Lower leg skin (tissue), 4 donors: ENCODE data around the gene SLC9A5. TPM values are rescaled to one million over a fixed set of nuclear protein-coding genes. Genes with fewer than 3 reads are reported as not detected.
A peak's percentile ranks its signal among the peaks of the same experiment; 100 is the strongest.

Experiments
- DNase-seq, 2 donors: peaks; one replicate each; pipeline ENCODE4 v3.0.0-alpha.2; 2019; ENCODE audit warnings: low spot score in 2 of 2
- H3K4me3 ChIP-seq: fragments of 200-600 bp; sonication (generic); 2 replicates; pipeline ENCODE4 v1.5.1; 2017; ENCODE audit warnings: mild to moderate bottlenecking, low read depth; ENCODE audit not compliant: poor library complexity, severe bottlenecking
- POLR2A ChIP-seq, 2 donors: fragments of 450-650 bp; IDR thresholded peaks; one replicate each; pipeline ENCODE4 v1.6.1; 2016 to 2017; ENCODE audit warnings: antibody characterized with exemption in 2 of 2, mild to moderate bottlenecking in 1 of 2, moderate library complexity in 1 of 2
- WGBS, 2 donors: methylation state at CpG; one replicate each; pipeline ENCODE4 v1.1.5; 2018; 5-methylcytosine and 5-hydroxymethylcytosine counted together
- intact Hi-C: fragments of 100-400 bp; cut with DNase I; formaldehyde crosslinking; loops from one replicate; pipeline ENCODE4 v1.15.0; 2023; ENCODE audit warnings: low total_unique reads
- total RNA-seq, 4 donors: library from RNA; depleted of rRNA; stranded (reverse); fragments of >200 nt; gene quantifications; one replicate each; pipeline ENCODE4 v1.1.0, GENCODE V29; 2016
- TF ChIP-seq, protein P1 (sequence below), 3 donors: fragments of 450-650 bp; IDR thresholded peaks; one replicate each; pipeline ENCODE4 v1.5.1; 2016; ENCODE audit warnings: antibody characterized with exemption in 3 of 3, mild to moderate bottlenecking in 3 of 3, moderate library complexity in 2 of 3

SLC9A5 gene
- total RNA-seq, 4 donors from 2014 or later: 0.04 to 0.83 (median 0.64) TPM

DNA sequence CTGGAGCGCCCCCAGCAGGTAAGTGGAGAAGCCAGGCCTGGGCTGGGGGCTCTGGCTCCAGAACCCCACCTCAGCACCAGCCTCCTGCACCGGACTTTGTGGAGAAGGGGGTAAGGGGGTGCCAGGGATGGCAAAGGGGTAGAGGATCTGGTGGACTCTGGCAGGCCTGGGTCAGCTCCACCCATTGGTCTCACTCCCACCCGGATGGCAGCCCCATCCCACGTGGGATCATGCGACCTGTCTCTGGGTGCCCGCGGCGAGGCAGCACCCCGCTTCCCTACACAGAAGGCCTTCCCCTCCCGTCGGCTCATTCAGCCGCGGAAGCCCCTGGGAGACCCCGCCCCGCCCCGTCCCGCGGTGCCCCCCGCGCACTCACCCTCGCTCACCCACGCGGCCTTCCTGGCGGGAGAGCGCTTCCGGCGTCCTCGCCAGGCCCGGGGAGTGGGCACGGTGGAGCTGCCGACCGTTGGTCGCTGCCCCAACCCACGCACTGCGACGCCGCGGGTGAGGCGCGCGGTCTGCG lies 30.1 kb downstream of the SLC9A5 start:
- DNase-seq: peak in 1 of 2 donors; percentile 29
- TF ChIP-seq, protein P1, sequence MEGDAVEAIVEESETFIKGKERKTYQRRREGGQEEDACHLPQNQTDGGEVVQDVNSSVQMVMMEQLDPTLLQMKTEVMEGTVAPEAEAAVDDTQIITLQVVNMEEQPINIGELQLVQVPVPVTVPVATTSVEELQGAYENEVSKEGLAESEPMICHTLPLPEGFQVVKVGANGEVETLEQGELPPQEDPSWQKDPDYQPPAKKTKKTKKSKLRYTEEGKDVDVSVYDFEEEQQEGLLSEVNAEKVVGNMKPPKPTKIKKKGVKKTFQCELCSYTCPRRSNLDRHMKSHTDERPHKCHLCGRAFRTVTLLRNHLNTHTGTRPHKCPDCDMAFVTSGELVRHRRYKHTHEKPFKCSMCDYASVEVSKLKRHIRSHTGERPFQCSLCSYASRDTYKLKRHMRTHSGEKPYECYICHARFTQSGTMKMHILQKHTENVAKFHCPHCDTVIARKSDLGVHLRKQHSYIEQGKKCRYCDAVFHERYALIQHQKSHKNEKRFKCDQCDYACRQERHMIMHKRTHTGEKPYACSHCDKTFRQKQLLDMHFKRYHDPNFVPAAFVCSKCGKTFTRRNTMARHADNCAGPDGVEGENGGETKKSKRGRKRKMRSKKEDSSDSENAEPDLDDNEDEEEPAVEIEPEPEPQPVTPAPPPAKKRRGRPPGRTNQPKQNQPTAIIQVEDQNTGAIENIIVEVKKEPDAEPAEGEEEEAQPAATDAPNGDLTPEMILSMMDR (IDR thresholded peaks at IDR 0.05): no peak
- TF ChIP-seq POLR2A (IDR thresholded peaks at IDR 0.05): no peak

DNA sequence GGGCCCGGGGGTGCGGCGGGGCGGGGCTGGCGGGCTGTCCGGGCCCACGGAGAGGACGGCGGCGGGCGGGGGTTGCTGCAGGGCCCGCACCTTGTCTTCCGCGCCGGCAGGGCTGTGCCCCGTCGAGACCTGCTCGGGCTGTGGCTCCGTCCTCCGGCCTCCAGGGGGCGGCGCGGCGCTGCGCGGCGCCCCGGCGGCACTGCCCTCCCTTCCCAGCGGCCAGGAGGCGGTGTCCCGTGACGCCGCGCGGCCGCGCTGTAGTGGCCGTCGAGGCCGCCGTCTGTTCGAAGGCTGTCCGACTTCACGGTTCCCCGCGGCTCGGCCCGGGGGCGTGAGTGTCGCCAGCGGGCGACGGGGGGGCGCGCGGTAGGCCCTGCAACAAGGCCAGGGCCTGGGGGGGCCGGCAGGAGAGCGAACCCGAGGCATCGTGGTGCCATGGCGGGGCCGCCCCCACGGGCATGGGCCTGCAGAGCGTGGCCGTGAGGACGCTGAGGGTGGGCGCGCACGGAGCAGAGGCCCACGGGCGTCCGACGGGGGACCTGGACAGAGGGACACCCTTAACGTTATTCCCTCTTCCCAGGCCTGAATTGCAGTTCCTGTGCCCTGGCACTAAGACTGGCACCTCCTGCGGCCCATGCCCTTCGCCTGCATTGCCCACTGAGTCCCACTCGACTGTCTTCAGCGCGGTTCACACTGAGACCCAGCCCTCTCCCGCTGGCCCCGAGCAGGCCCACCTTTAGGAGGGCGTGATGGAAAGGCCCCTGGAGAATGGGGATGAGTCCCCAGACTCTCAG lies 30.7 kb downstream of the SLC9A5 start, which contains the start of gene PLEKHG4:
PLEKHG4 (plus strand) TSS at position 237 of the 794 bp plus-strand sequence; CDS start at position 750, 513 bp downstream.
- 40 to 43% methylated on average over 28 to 42 of the region's 83 CpGs for WGBS, 2 donors
- no peak for TF ChIP-seq POLR2A (IDR thresholded peaks at IDR 0.05)
- TF ChIP-seq, protein P1 (IDR thresholded peaks at IDR 0.05): no peak
- peak; percentile 60 to 94 for DNase-seq
- peak within 1 kb of the TSS; percentile 51 for H3K4me3 ChIP-seq
- intact Hi-C loops: loop anchor here (5.0 kb wide), 1 partner anchor 188 kb away; no protein-coding TSS in a partner anchor

More for the DNA sequence above, 30.1 kb downstream of the SLC9A5 start:
- peak overlapping the region; percentile 51 for H3K4me3 ChIP-seq
- WGBS, 2 donors: 5 to 14% methylated on average over 2 to 9 of the region's 42 CpGs
- intact Hi-C loops: loop anchor here (5.0 kb wide), 1 partner anchor 188 kb away; no protein-coding TSS in a partner anchor

DNA sequence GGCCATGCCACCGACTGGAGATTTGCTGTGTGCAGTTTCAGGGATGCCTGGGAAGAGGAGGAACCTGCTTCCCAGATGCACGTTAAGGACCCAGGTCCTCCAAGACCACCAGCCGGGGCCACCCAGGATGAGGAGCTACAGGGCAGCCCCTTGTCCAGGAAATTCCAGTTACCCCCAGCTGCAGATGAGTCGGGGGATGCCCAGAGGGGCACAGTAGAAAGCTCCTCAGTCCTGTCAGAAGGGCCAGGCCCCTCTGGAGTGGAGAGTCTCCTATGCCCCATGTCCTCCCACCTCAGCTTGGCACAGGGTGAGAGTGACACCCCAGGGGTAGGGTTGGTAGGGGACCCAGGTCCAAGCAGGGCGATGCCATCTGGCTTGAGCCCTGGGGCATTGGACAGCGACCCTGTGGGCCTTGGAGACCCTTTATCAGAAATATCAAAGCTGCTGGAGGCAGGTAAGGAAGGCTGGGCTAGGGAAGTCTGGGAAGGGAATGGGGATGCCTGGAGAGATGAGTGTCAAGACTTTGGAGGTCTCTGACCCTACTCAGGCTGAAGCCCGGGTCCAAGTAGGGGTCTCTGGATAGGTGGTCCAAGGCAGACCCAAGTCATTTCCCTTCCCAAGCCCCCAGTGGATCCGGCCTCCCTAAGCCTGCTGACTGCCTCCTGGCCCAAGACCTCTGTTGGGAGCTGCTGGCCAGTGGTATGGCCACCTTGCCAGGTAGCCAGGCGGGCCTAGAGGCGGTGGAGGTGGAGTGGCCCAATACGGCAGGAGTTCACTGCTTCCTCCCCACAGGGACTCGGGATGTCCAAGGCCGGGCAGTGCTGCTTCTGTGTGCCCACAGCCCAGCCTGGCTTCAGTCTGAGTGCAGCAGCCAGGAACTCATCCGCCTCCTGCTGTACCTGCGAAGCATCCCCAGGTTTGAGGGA lies 31.6 kb downstream of the SLC9A5 start:
- TF ChIP-seq, protein P1 (IDR thresholded peaks at IDR 0.05): no peak
- no peak for TF ChIP-seq POLR2A (IDR thresholded peaks at IDR 0.05)
- 87 to 88% methylated on average over 11 to 15 of the region's 15 CpGs for WGBS, 2 donors
- intact Hi-C loops: no loop called here
- no peak for DNase-seq
- no peak overlapping the region for H3K4me3 ChIP-seq

DNA sequence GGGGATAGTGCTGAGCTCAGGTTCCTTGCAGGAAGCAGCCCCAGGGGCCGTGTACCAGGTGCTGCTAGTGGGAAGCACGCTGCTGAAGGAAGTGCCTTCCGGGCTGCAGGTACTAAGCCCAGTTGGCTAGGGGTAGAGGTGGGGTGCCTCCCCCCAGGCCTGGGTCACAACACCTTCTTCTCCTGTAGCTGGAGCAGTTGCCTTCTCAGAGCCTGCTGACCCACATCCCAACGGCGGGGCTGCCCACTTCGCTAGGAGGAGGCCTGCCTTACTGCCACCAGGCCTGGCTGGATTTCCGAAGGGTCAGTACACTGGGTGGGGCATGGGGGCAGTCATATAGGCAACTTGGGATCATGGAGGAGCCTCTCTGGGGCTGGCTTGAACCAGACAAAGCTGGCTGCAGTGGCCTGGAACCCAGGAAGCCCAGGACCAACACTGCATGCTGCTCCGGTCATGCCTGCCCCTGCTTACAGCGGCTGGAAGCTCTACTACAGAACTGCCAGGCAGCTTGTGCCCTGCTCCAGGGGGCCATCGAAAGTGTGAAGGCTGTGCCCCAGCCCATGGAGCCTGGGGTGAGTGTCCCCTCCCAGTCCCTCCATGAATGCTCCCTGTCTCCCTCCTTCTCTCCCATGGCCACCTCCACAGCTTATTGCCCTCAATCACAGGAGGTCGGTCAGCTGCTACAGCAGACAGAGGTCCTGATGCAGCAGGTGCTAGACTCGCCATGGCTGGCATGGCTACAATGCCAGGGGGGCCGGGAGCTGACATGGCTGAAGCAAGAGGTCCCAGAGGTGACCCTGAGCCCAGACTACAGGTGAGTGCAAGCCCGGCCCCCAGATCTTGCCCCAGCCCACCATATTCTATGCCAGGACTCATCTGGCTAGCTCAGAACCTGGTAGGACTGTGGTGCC lies 33.0 kb downstream of the SLC9A5 start:
- TF ChIP-seq, protein P1 (IDR thresholded peaks at IDR 0.05): no peak
- TF ChIP-seq POLR2A (IDR thresholded peaks at IDR 0.05): no peak
- WGBS, 2 donors: 89 to 94% methylated on average over 14 of the region's 14 CpGs
- DNase-seq: no peak
- intact Hi-C loops: no loop called here
- H3K4me3 ChIP-seq: no peak overlapping the region

DNA sequence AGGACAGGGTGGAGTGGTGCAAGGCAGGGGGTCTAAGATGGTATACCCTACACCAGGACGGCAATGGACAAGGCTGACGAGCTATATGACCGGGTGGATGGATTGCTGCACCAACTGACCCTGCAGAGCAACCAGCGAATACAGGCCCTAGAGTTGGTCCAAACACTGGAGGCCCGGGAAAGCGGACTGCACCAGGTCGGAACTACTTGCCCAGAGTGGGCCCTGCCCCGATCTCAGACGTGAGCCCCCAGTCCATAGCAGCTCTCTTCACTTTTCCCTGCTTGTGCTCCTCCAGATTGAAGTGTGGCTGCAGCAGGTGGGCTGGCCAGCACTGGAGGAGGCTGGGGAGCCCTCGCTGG lies 33.6 kb downstream of the SLC9A5 start:
- intact Hi-C loops: no loop called here
- no peak for DNase-seq
- no peak for TF ChIP-seq POLR2A (IDR thresholded peaks at IDR 0.05)
- TF ChIP-seq, protein P1 (IDR thresholded peaks at IDR 0.05): no peak
- H3K4me3 ChIP-seq: no peak overlapping the region
- 90 to 97% methylated on average over 9 to 10 of the region's 10 CpGs for WGBS, 2 donors
